ENCODE results near the gene RPGR.

- no peak for TF ChIP-seq CTCF (IDR thresholded peaks at IDR 0.05; ENCODE audit: insufficient read depth, low read length)
- no peak for TF ChIP-seq POLR2AphosphoS5 (IDR thresholded peaks at IDR 0.05; ENCODE audit: low read depth)
- TF ChIP-seq GABPA (IDR thresholded peaks at IDR 0.05; ENCODE audit: low read depth): no peak
- TF ChIP-seq SPI1 (IDR thresholded peaks at IDR 0.05; ENCODE audit: borderline replicate concordance, low read depth): no peak
Measured at GRCh38 chrX:38287674-38288073, 39.6 kb downstream of the RPGR start.

All from HL-60 (cell line).